MM.1S (cell line): ENCODE data around the gene TMEM121.
A peak's percentile ranks its signal among the peaks of the same experiment; 100 is the strongest.

Experiments used
- DNase-seq: peaks from one replicate; pipeline ENCODE4 v3.0.0-alpha.2; 2015
- H2AFZ ChIP-seq: fragments of 300-600 bp; sonication (generic); 2 replicates; pipeline ENCODE4 v1.6.0; 2016; ENCODE audit warnings: antibody characterized with exemption, low read length
- H3F3A ChIP-seq: fragments of 300-600 bp; sonication (generic); 2 replicates; pipeline ENCODE4 v1.6.1; 2016; ENCODE audit warnings: mild to moderate bottlenecking, antibody characterized with exemption, low read length, moderate library complexity, mixed read lengths; ENCODE audit not compliant: insufficient read depth
- H3K27ac ChIP-seq: fragments of 300-600 bp; sonication (generic); 2 replicates; pipeline ENCODE4 v1.5.1; 2016; ENCODE audit warnings: mild to moderate bottlenecking, low read length
- H3K27me3 ChIP-seq: fragments of 300-600 bp; sonication (generic); replicated peaks from 2 replicates; pipeline ENCODE4 v1.6.0; 2016; ENCODE audit warnings: low read length; ENCODE audit not compliant: insufficient read depth
- H3K36me3 ChIP-seq: fragments of 300-600 bp; sonication (generic); replicated peaks from 2 replicates; pipeline ENCODE4 v1.6.1; 2016; ENCODE audit warnings: mild to moderate bottlenecking, low read length, mixed read lengths; ENCODE audit not compliant: insufficient read depth
- H3K4me1 ChIP-seq: fragments of 300-600 bp; sonication (generic); 2 replicates; pipeline ENCODE4 v1.6.1; 2016; ENCODE audit warnings: low read length, mixed read lengths
- H3K4me2 ChIP-seq: fragments of 300-600 bp; sonication (generic); 2 replicates; pipeline ENCODE4 v1.6.0; 2016; ENCODE audit warnings: low read depth, low read length
- H3K4me3 ChIP-seq: fragments of 300-600 bp; sonication (generic); 2 replicates; pipeline ENCODE4 v1.5.1; 2016; ENCODE audit warnings: low read length, mixed read lengths
- H3K79me2 ChIP-seq: fragments of 300-600 bp; sonication (generic); 2 replicates; pipeline ENCODE4 v1.6.1; 2016; ENCODE audit warnings: mixed run types, low read length, mixed read lengths
- H3K9ac ChIP-seq: fragments of 300-600 bp; sonication (generic); 2 replicates; pipeline ENCODE4 v1.6.1; 2016; ENCODE audit warnings: low read length, mixed read lengths
- H3K9me2 ChIP-seq: fragments of 300-600 bp; sonication (generic); replicated peaks from 2 replicates; pipeline ENCODE4 v1.6.1; 2016; ENCODE audit warnings: mild to moderate bottlenecking, low read length, mixed read lengths; ENCODE audit not compliant: insufficient read depth
- H3K9me3 ChIP-seq: fragments of 300-600 bp; sonication (generic); replicated peaks from 2 replicates; pipeline ENCODE4 v1.6.1; 2016; ENCODE audit warnings: mild to moderate bottlenecking, low read length, mixed read lengths; ENCODE audit not compliant: insufficient read depth
- H4K20me1 ChIP-seq: fragments of 300-600 bp; sonication (generic); 2 replicates; pipeline ENCODE4 v1.6.1; 2016; ENCODE audit warnings: mild to moderate bottlenecking, low read length, moderate library complexity, mixed read lengths; ENCODE audit not compliant: insufficient read depth
- CTCF ChIP-seq: fragments of 300-600 bp; sonication (generic); IDR thresholded peaks from 2 replicates; pipeline ENCODE4 v1.5.1; 2016; ENCODE audit warnings: antibody characterized with exemption, low read length, mixed read lengths
- EZH2 ChIP-seq: fragments of 300-600 bp; sonication (generic); optimal IDR thresholded peaks from 2 replicates; pipeline ENCODE3; 2017; ENCODE audit warnings: low read depth, mild to moderate bottlenecking, antibody characterized with exemption, low read length, mixed read lengths
- EZH2phosphoT487 ChIP-seq: fragments of 300-600 bp; sonication (generic); IDR thresholded peaks from 2 replicates; pipeline ENCODE4 v1.6.1; 2018; ENCODE audit warnings: antibody characterized with exemption, low read length

Gene TMEM121

DNA sequence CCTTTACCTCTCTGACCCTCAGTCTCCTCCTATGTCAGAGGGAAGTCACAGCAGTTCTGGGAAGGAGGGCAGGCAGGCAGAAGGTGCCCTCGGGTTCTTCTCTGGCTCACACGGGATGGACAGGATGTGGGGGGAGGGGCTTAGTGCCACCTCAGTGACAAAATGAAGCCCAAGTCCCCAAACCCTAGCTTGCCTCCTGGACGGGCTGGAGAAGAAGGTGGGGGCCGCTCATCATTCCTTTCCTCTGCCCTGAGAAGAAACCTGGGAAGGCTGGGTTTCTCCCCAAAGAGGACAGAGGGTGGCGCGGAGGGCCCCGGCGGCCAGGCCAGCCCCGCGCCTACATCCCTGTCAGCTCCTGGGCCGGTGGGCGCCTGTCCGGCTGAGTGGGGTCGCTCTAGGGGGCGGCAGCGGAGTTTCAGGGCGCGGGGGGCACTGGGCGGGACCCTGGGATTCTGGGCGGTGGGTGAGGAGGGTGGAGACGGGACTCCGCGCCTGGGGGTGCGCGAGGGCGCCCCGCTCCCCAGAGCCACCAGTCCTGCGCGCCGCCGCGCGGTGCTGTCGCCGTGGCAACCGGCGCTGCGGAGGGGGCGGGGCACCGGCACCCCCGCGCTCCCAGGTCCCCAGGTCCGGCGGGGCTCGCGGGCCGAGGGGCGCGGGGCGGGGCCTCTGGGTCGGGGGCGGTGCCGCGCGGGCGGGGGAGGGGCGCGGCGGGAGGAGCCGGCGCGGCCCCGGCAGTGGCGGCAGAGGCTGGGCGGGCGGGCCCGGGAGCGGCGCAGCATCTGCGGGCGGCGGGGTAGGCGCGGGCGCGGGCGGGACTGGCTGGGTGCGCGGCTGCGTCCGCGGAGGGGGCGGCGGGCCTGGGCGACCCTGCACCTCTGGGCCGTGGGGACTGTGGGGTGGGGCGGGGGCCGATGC, at the start of gene TMEM121:
Gene TMEM121 (plus strand): TSS at position 723 of the 915 bp plus-strand sequence. CDS start 2,252 bp downstream, outside the sequence.
- no peak within 1 kb of the TSS for H3K27ac ChIP-seq
- peak within 1 kb of the TSS; percentile 90 for H2AFZ ChIP-seq
- H3K79me2 ChIP-seq: no peaks in the 10 kb centered on the region
- TF ChIP-seq EZH2 (no peak), CTCF (no peak), EZH2phosphoT487 (no peak)
- no peaks in the 10 kb centered on the region for H3K9me2 ChIP-seq
- peaks cover 6% of the 10 kb centered on the region; the same call in 1 of the 2 replicates for H3F3A ChIP-seq
- DNase-seq: peak; percentile 33
- H3K4me3 ChIP-seq: peak within 1 kb of the TSS; percentile 67
- no peaks in the 10 kb centered on the region for H3K36me3 ChIP-seq
- peaks cover 57% of the 10 kb centered on the region for H3K27me3 ChIP-seq
- H4K20me1 ChIP-seq: no peaks in the 10 kb centered on the region
- peaks cover 4% of the 10 kb centered on the region; the same call in 1 of the 2 replicates for H3K4me1 ChIP-seq
- no peaks in the 10 kb centered on the region for H3K9me3 ChIP-seq
- peak within 1 kb of the TSS; percentile 74 for H3K4me2 ChIP-seq
- H3K9ac ChIP-seq: peak within 1 kb of the TSS; percentile 50; the same call in 1 of the 2 replicates

GRCh38 chr14:105476831-105477659, 49.3 kb upstream of the TMEM121 start:
- H3K4me1 ChIP-seq: 0 out of 2 replicates have a peak, but pooled peaks cover under 1% of the 10 kb centered on the region
- no peaks in the 10 kb centered on the region for H3K36me3 ChIP-seq
- H3K9me2 ChIP-seq: no peaks in the 10 kb centered on the region
- H3F3A ChIP-seq: no peaks in the 10 kb centered on the region
- H3K79me2 ChIP-seq: no peaks in the 10 kb centered on the region
- H3K9ac ChIP-seq: no peak overlapping the region
- H3K4me2 ChIP-seq: no peak overlapping the region
- no peaks in the 10 kb centered on the region for H3K9me3 ChIP-seq
- H3K27me3 ChIP-seq: peaks cover 43% of the 10 kb centered on the region
- TF ChIP-seq EZH2phosphoT487 (no peak), EZH2 (no peak), CTCF (no peak)
- no peak overlapping the region for H3K27ac ChIP-seq
- DNase-seq: no peak
- H3K4me3 ChIP-seq: no peak overlapping the region
- H2AFZ ChIP-seq: no peak overlapping the region
- H4K20me1 ChIP-seq: no peaks in the 10 kb centered on the region

- DNase-seq: no peak
- Histone ChIP-seq H4K20me1 (no peaks in the 10 kb centered on the region), H3K79me2 (no peaks in the 10 kb centered on the region), H3K4me2 (no peak overlapping the region), H2AFZ (no peak overlapping the region), H3K9me3 (no peaks in the 10 kb centered on the region), H3K4me1 (peaks cover 6% of the 10 kb centered on the region; the same call in 1 of the 2 replicates), H3K9ac (no peak overlapping the region), H3K4me3 (no peak overlapping the region), H3K27me3 (peaks cover 43% of the 10 kb centered on the region), H3K36me3 (no peaks in the 10 kb centered on the region), H3K9me2 (no peaks in the 10 kb centered on the region), H3K27ac (no peak overlapping the region), H3F3A (no peaks in the 10 kb centered on the region)
- TF ChIP-seq EZH2phosphoT487 (peak; percentile 73; the same call in 1 of the 2 replicates), EZH2 (peak; percentile 70), CTCF (no peak)
These were observed 48.6 kb upstream of the TMEM121 start for GRCh38 chr14:105477660-105478397.
